GM18519 (cell line): ENCODE measurements around the gene MAPK8IP3.

ENCODE experiments used
- ATAC-seq: cut with Tn5 transposase; IDR thresholded peaks from one replicate; pipeline ENCODE4 v1.9.1; 2021; ENCODE audit warnings: mild to moderate bottlenecking, moderate library complexity; ENCODE audit not compliant: unreplicated experiment, low FRiP score

MAPK8IP3 gene

DNA sequence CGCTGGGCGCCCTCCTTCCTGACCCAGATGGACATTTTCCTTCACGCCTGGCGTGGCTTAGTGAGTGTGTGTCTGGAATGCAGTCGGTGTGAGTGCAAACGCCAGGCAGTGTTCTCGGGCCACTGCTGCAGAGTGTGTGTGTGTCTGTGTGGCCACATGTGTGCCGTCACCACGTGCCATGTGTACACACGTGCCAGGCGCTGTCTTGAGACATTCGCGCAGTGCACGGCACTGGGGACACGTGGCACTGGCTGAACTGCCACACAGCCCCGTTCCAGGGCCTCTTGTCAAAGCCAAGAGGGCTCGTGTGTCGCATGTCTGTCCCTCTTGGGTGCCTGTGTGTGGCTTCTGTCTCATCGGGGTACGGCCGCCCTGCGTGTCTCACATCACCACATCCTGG lies 28.8 kb downstream of the MAPK8IP3 start:
- ATAC-seq, result no peak

DNA sequence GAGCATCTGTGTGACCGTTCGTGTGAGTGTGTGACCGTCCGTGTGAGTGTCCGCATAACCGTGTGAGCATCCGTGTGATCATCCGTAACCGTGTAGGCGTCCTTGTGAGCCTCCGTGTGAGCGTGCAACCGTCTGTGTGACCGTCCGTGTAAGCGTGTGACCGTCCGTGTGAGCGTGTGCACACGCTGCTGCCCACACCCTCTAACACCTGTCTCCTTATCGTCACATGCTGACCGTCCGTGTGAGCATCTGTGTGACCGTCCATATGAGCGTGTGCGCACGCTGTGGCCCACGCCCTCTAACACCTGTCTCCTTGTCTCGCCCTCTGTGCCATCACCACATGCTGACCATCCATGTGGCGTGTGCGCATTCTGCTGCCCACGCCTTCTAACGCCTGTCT lies 34.2 kb downstream of the MAPK8IP3 start:
- no peak for ATAC-seq

DNA sequence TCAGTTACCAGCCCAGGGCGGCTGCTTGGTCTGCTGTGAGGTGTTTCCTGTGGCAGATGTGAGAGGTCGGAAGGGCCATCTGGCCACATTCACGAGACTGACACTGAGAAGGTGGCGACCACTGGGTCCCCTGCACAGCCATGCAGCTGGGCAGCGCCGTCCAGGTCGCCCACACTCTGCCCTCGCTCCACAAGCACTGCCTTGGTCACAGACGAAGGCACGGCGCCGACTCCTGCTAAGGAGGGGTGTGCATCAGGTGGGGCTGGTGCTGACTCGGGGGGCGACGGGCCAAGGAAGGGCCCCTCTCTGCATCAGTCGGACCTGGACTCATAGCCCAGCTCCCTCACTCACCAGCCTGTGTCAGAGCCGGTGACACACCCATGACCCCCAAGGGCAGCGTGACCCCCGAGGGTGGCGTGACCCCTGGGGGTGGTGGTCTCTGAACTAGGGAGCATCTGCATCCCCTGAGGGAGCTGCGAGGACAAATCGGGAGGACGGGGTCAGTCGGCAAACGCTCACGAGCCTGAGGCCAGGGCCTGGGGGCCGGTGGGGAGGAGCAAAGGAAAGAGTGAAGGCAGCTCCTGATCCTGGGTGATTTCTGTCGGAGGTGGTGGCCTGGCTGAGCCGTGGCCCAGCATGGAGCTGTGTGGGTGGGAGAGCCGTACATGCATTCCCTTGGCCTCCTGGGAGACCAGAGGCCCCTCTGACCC lies 34.9 kb downstream of the MAPK8IP3 start:
- no peak for ATAC-seq

DNA sequence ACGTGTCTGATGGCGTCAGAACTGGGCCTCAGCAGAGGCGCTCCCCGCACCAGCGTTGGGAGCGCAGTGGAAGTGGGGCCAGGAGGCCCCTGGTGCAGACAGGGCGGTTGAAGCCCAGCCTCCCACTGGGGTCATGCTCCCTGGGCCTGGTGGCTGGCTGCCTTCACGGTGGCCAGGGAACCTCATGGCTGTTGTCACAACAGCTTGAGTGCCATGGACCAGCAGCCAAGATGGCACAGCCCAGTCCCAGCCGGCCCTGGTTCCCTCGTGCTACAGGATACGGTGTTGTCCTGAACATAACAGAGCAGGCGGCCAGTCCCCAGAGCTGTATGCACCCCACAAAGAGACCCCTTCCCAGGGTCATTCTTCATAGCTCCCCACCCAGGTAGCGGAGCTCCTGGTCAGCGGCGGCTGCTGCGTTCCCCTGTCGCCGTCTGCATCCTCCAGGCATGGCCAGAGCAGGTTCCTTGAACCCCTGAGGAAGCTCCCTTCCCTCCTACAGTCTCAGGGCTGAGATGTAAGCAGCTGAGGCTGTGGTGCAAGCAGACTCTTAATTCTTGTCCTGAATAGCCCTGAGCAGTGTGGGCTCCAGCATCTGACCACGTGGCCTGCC lies 35.7 kb downstream of the MAPK8IP3 start:
- ATAC-seq, result no peak

DNA sequence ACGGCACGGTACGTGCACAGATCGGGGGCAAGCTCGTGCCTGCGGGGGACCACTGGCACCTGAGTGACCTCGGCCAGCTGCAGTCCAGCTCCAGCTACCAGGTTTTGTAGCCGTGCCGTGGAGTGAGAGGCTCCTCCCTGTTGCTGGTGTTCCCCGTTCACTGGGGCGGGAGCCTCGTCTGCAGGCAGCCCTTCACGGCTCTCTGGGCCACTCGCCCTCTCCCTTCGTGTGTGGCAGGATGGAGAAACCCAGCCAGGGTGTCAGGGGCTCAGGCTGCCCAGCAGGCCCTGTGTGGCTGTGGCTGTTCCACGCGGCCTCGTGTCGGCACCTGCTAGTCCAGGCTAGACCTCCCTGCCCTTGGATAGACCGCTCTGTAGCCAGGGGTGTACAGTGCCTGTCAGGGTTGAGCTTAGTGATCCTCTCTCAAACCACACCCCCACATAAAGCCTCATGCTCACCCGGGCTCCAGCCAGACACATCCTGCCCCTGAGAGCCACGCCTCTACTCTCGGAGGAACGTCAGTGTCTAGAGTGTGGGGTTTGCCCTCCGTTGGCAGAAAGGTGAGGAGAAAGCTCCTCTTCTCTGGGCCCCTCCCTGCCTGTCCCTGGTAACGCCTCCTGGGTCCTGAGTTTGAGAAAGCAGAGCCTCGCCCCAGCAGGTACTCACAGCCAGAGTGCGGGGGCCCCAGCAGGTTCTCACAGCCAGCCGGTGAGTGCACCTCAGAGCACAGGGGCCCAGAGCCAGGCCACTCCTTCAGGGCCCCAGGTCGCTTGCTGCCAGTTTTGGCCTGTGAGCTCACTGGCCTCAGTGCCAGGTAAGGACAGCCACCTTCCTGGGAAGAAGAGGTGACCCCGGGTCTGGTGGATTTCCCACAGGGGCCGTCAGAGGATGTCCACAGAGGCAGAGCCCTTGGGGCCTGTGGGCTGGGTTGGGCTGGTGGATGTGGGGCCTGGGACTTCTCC lies 37.7 kb downstream of the MAPK8IP3 start:
- ATAC-seq, result no peak

- no peak for ATAC-seq
Observed at GRCh38 chr16:1744338-1744840, 38.4 kb downstream of the MAPK8IP3 start.

- ATAC-seq, result no peak
Observed at GRCh38 chr16:1745181-1745899, 39.3 kb downstream of the MAPK8IP3 start.

DNA sequence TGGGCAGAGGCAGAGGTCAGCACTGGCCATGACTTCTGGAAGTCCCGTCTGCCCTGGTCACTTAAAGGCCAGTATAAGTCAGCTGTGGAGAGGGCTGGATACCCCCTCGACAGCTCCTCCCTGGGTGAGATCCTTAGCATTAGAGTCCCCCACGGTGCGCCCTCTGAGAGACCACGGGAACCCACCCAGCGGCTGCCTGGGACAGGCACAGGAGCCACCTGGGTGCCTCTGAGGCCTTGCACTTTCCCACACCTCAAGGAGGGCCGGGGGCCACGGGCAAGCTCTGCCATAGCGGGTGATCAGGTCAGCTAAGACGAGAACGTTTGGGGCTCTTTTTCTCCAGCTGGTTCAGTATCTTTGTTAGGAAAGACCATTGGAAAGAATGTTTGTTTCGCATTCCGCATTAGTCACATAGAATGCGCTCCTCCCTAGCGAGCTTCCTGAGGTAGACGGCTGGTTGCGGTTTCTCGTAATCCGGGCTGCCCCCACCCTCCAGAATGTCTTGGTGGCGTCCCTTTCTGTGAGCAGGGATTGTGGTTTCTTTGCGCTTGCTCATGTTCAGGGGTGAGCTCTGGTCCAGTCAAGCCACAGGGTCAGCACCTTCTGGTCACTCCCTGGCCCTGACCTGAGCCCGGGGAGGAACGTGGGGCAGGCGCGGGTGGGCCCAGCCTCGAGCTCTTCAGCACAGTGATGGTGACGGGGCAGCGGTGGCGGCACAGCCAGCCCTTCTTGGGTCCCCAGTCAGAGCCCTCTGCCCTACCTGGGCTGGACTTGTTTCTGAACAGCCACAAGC lies 40.1 kb downstream of the MAPK8IP3 start:
- no peak for ATAC-seq

DNA sequence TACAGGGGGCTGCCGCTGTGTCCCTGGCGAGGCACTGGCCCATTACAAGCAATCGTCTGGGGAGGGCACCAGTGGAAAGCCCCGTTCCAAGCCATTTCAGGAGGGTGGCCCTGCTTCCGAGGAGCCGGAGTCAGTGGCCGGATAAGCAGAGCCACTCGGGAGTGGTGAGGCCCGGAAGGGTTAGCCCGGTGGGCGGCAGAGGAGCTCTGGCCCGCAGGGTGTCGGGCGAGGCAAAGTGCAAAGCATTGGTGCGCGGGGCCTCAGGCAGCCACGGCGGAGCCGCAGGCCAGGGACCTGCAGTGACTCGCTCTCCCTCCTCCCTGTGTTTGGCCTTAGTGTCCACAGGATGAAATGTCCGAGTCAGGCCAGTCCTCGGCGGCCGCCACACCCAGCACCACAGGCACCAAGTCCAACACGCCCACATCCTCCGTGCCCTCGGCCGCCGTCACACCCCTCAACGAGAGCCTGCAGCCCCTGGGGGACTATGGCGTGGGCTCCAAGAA lies 40.7 kb downstream of the MAPK8IP3 start:
- ATAC-seq, result no peak

GRCh38 chr16:1747934-1748333 lies 41.9 kb downstream of the MAPK8IP3 start:
- ATAC-seq, result no peak

- no peak for ATAC-seq
Observed at GRCh38 chr16:1749152-1750117, 43.4 kb downstream of the MAPK8IP3 start.

GRCh38 chr16:1751946-1752345 lies 46.0 kb downstream of the MAPK8IP3 start:
- ATAC-seq, result no peak

DNA sequence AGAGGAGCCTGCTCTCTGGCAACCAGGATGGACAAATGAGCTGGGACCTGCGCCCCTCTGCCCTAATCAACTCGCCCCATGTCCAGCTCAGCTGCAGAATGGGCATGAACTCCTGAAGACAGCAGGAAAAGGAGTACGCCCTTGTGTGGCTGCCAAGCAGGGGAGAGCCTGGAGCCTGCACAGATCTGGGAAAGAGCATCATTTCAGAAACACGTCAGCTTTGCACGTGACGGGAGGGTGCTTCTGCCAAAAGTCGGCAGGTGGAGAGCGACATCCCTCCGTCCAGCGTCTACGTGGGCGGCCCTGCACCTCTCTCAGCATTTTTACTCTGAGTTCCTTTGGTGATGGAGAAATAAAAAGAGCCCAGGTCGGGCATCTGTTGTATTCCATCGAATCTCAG lies 46.9 kb downstream of the MAPK8IP3 start:
- ATAC-seq, result no peak

GRCh38 chr16:1754204-1754603 lies 48.2 kb downstream of the MAPK8IP3 start:
- ATAC-seq, result no peak

- no peak for ATAC-seq
Observed at GRCh38 chr16:1757714-1758461, 51.9 kb downstream of the MAPK8IP3 start.

GRCh38 chr16:1758923-1759322 lies 52.9 kb downstream of the MAPK8IP3 start:
- no peak for ATAC-seq

GRCh38 chr16:1759511-1759910 lies 53.5 kb downstream of the MAPK8IP3 start:
- ATAC-seq, result no peak

DNA sequence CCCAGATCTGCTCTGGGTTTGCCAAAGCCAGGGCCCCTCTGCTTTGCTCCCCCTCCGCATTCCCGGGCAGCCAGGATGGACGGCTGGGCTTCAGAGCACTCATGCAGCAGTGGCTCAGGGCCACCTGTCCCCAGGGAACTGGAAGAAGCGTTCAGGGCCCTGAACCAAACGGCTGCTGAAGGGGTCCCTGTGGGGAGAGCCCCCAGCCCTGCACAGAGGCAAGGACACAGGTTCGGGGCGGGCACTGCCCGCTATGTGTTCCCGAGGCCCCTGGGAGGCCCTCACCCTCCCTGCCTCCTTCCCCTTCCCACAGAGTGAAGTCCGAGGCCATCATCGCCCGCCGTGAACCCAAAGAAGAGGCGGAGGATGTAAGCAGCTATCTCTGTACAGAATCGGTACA lies 54.9 kb downstream of the MAPK8IP3 start:
- no peak for ATAC-seq
